A673 (cell line): ENCODE measurements around the gene DCHS1. TPM values are rescaled to one million over a fixed set of nuclear protein-coding genes. Genes with fewer than 3 reads are reported as not detected.
A peak's percentile ranks its signal among the peaks of the same experiment; 100 is the strongest.

ENCODE experiments used
- BruUV-seq: library from RNA; stranded (reverse); fragments of 400-500 nt; replicated peaks from 2 replicates; lab custom pipeline; 2021; lab: Mats Ljungman, UMichigan
- CTCF ChIA-PET: fragments of 300-600 bp; sonication (Branson Sonifier 250); formaldehyde crosslinking; loops from one replicate; lab custom pipeline; 2022; ENCODE audit warnings: antibody characterized with exemption; lab: Charles Lee
- POLR2A ChIA-PET: fragments of 300-600 bp; sonication (Branson Sonifier 250); formaldehyde crosslinking; loops from one replicate; lab custom pipeline; 2022; ENCODE audit warnings: antibody characterized with exemption; ENCODE audit not compliant: low non-redundant PET; lab: Charles Lee
- DNase-seq: peaks from one replicate; pipeline ENCODE4 v3.0.0-alpha.2; 2015; ENCODE audit warnings: low spot score
- H3K27ac ChIP-seq: fragments of 200-600 bp; sonication (generic); 2 replicates; pipeline ENCODE4 v1.5.1; 2016; ENCODE audit warnings: mixed run types, low read depth, mild to moderate bottlenecking, mixed read lengths, antibody characterized with exemption, low read length; ENCODE audit not compliant: poor library complexity, severe bottlenecking
- H3K27me3 ChIP-seq: fragments of 200-600 bp; sonication (generic); replicated peaks from 2 replicates; pipeline ENCODE4 v1.6.1; 2017; ENCODE audit warnings: mixed run types, low read depth, mild to moderate bottlenecking, mixed read lengths, antibody characterized with exemption, low read length; ENCODE audit not compliant: insufficient read depth, poor library complexity
- H3K36me3 ChIP-seq: fragments of 200-600 bp; sonication (generic); 2 replicates; pipeline ENCODE4 v1.6.1; 2016; ENCODE audit warnings: mixed run types, mild to moderate bottlenecking, mixed read lengths, antibody characterized with exemption, low read length; ENCODE audit not compliant: insufficient read depth, poor library complexity, severe bottlenecking
- H3K4me1 ChIP-seq: fragments of 200-600 bp; sonication (generic); 2 replicates; pipeline ENCODE4 v1.6.1; 2017; ENCODE audit warnings: mixed run types, mild to moderate bottlenecking, mixed read lengths, antibody characterized with exemption, low read length; ENCODE audit not compliant: insufficient read depth, poor library complexity, severe bottlenecking
- H3K4me3 ChIP-seq: fragments of 200-600 bp; sonication (generic); 2 replicates; pipeline ENCODE4 v1.5.1; 2016; ENCODE audit warnings: low read depth, mixed run types, mild to moderate bottlenecking, mixed read lengths, low read length; ENCODE audit not compliant: poor library complexity, severe bottlenecking
- H3K9me3 ChIP-seq: fragments of 200-600 bp; sonication (generic); 2 replicates; pipeline ENCODE4 v1.6.1; 2016; ENCODE audit warnings: mixed run types, low read depth, mild to moderate bottlenecking, mixed read lengths, antibody characterized with exemption, low read length; ENCODE audit not compliant: poor library complexity, severe bottlenecking
- EZH2 ChIP-seq: fragments of 200-600 bp; sonication (generic); IDR thresholded peaks from 2 replicates; pipeline ENCODE4 v1.6.1; 2017; ENCODE audit warnings: borderline replicate concordance, low read depth, mild to moderate bottlenecking, mixed read lengths, antibody characterized with exemption, low read length; ENCODE audit not compliant: poor library complexity, severe bottlenecking
- intact Hi-C: fragments of 100-400 bp; cut with micrococcal nuclease; formaldehyde crosslinking; loops from one replicate; pipeline ENCODE4 v1.10.0; 2022; ENCODE audit not compliant: unreplicated experiment
- total RNA-seq: library from RNA; stranded (reverse); gene quantifications from 2 replicates; pipeline ENCODE4 v1.2.3, GENCODE V29; 2021
- TF ChIP-seq, protein P1 (sequence below): fragments of 300-800, 200-600 bp; sonication (generic); conservative IDR thresholded peaks from 2 replicates; pipeline ENCODE4 v1.5.1; 2017; ENCODE audit warnings: low read depth, mild to moderate bottlenecking, antibody characterized with exemption, low read length, moderate library complexity, mixed read lengths

The DCHS1 gene
- total RNA-seq, 1 experiment from 2014 or later = 17.6 TPM

DNA sequence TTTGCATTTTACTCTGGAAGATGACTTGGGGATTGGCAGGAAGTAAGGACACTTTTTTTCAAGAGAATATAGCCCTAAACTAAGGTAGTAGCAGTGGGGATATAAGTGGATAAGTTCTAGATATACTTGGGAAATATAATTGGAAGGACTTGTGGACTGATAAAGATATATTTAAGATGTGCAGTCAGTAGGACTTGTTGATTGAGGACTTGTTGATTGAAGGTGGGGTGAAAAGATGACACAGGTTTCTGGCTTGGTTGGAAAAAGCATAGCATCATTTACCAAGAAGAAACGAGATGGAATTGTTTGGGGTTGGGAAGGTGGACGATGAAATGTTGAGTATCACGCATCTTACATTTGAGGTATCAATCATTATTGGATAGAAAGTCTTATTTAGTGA lies 42.1 kb downstream of the DCHS1 start:
- POLR2A ChIA-PET = no interaction called here
- H3K9me3 ChIP-seq = no peaks in the 10 kb centered on the region
- no peak for TF ChIP-seq EZH2
- TF ChIP-seq, protein P1, sequence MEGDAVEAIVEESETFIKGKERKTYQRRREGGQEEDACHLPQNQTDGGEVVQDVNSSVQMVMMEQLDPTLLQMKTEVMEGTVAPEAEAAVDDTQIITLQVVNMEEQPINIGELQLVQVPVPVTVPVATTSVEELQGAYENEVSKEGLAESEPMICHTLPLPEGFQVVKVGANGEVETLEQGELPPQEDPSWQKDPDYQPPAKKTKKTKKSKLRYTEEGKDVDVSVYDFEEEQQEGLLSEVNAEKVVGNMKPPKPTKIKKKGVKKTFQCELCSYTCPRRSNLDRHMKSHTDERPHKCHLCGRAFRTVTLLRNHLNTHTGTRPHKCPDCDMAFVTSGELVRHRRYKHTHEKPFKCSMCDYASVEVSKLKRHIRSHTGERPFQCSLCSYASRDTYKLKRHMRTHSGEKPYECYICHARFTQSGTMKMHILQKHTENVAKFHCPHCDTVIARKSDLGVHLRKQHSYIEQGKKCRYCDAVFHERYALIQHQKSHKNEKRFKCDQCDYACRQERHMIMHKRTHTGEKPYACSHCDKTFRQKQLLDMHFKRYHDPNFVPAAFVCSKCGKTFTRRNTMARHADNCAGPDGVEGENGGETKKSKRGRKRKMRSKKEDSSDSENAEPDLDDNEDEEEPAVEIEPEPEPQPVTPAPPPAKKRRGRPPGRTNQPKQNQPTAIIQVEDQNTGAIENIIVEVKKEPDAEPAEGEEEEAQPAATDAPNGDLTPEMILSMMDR = no peak
- peaks cover 10% of the 10 kb centered on the region for H3K4me1 ChIP-seq
- intact Hi-C loops = loop anchor here (10.0 kb wide), 1 partner anchor 229 kb away; no protein-coding TSS in a partner anchor
- no peak overlapping the region for H3K4me3 ChIP-seq
- CTCF ChIA-PET = no interaction called here
- H3K27me3 ChIP-seq = no peaks in the 10 kb centered on the region
- no TSS peak for BruUV-seq
- peaks cover 26% of the 10 kb centered on the region for H3K36me3 ChIP-seq
- no peak overlapping the region for H3K27ac ChIP-seq
- DNase-seq = no peak

DNA sequence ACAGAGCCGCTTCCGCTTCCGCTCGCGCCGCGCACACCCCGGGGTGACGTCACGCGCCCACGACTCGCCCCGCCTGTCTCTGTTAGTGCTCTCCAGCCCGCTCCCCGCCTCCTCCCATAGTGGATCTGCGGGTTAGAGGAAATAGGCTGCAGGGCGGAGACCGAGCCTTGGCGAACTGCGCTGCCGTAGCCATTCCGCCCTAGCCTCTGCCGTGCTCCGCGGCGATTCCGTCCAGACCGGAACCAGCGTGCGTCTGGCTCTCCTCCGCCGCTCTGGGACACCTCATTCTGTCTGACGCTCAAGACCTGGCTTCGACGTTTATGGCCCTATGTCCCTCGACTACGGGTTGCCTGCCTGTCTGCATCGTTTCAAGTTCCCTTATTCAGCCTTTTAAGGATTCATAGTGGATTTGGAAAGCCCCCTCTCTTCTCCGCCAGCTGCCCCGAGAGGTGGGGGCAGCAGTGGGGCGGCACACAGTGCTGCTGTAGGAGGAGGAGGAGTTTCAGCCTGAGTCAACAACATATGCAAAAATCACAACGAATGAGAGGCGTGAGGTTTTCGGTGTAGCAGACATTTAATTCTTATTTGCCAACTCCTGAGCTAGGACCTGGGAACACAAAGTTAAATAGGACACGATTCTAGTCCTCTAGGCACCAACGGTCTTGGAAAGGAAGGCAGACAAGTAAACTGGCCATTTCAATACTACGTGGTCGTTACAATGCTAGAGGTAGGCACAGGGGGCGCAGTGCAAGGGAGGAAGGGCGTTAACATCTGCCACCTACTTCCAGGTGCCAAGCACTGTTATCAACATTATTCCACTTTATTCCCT lies 43.2 kb downstream of the DCHS1 start, which contains the start of gene TAF10:
Gene TAF10, minus strand, starts transcription at position 4 of the 829 bp plus-strand sequence. CDS start 27 bp downstream, outside the sequence.
- peak; percentile 96 for DNase-seq
- no peak for TF ChIP-seq EZH2
- TF ChIP-seq, protein P1 = peak; percentile 40; the same call in 1 of the 2 replicates
- BruUV-seq = TSS peak; percentile 89
- Histone ChIP-seq H3K27me3 (no peaks in the 10 kb centered on the region), H3K27ac (peak within 1 kb of the TSS; percentile 97), H3K9me3 (no peaks in the 10 kb centered on the region), H3K4me3 (peak within 1 kb of the TSS; percentile 75), H3K36me3 (peaks cover 36% of the 10 kb centered on the region), H3K4me1 (peaks cover 7% of the 10 kb centered on the region)
- intact Hi-C loops = loop anchor here (10.0 kb wide), 1 partner anchor 228 kb away; no protein-coding TSS in a partner anchor
- POLR2A ChIA-PET = interaction anchor here (0.6 kb wide), 1 partner anchor 131 kb away, joined by 3 read pairs; the partner anchor contains the start of genes ARFIP2 and TIMM10B
- CTCF ChIA-PET = no interaction called here

DNA sequence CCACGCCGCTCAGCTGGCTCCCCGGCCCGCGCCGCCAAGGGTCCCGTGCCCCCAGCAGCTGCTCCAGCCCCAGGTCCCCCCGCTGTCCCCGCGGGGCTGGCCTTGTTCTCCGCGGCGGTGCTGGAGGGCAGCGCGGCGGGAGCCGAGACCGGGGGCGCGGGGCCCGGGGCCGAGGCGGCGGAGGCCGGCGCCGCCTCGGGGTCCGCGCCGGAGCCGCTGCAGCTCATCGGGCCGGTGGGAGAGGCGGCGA lies 43.7 kb downstream of the DCHS1 start:
- Histone ChIP-seq H3K4me1 (peaks cover 7% of the 10 kb centered on the region), H3K27me3 (no peaks in the 10 kb centered on the region), H3K9me3 (no peaks in the 10 kb centered on the region), H3K4me3 (peak overlapping the region; percentile 75), H3K36me3 (peaks cover 36% of the 10 kb centered on the region), H3K27ac (peak overlapping the region; percentile 80)
- no peak for DNase-seq
- CTCF ChIA-PET = no interaction called here
- POLR2A ChIA-PET = interaction anchor here (0.6 kb wide), 1 partner anchor 131 kb away, joined by 3 read pairs; the partner anchor contains the start of genes ARFIP2 and TIMM10B
- intact Hi-C loops = loop anchor here (10.0 kb wide), 1 partner anchor 227 kb away; no protein-coding TSS in a partner anchor
- no peak for TF ChIP-seq EZH2
- TF ChIP-seq, protein P1 = no peak
- BruUV-seq = no TSS peak
